ENCODE measurements around the gene GALNT9.

GALNT9 gene

DNA sequence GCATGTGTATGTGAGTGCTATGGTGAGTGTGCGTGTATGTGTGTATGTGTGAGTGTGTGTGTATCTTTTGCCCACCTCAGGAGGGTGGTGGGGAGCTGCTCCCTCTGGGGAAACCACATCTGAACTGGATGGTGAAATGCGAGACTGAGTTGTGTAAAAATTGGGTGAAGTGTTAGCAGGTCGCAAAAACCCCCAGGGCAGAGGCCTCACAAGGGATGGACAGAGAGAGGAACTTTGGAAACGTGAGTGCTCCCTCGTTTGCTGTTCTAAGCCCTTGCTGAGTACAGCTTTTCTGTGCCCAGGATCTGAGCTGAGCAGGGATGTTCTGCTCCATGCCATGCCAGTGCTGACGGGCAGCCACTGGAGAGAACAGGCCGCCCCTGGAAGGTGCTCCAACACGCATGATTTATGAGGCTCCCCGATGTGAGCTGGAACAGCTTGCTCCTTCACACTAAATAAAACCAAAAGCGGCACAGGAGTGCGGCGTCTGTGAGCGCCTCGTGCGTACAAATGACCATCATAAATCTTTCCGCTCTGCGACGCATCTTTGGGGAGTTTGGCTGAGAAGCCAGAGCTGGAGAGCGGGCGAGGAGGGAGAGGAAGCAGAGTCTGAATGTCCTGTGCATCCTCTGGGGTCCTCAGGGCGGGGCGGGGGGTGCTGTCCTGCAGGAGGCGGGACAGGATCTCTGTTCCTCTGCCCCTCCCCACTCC, 14.1 kb upstream of the GALNT9 start:
- no peak for DNase-seq

DNA sequence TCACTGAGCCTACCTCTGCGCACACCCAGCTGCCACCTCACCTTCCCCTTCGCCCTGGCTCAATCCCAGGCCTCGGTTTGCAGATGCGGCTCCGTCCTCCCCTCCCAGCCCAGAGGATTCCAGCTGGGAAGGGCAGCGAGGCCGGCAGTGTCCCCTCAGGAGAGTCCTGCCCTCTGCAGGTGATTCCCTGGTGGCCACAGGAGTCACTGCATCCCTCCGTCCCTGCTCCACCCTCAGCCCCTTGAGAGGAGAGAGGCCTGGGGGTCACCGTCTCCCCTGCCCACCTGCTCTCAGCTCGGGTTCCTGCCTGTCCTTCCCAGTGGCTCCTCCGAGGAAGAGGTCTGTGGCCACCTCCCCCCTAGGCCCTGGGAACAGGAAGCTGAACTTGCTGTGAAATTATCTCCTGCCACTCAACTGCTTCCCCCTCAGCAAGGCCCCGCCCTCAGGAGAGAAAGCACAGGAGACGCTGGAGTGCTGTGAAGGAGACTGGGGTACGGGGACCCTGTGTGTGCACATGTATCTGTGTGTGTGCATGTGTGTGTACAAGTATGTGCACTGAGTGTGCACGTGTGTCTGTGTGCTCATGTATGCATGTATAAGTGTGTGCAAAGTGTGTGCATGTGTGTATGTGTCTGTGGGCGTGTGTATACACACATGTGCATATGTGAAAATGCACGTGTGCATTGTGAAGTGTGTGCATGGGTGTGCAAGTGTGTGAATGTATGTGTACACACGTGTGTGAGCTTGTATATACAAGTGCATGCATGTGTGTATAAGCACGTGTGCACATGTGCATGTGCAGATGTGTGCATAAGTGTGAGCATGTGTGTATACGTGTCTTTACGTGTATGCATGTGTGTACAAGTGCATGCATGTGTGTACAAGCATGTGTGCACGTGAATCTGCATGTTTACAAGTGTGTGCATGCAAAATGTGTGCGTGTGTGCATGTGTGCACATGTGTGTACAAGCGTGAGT, 13.2 kb upstream of the GALNT9 start:
- no peak for DNase-seq

DNA sequence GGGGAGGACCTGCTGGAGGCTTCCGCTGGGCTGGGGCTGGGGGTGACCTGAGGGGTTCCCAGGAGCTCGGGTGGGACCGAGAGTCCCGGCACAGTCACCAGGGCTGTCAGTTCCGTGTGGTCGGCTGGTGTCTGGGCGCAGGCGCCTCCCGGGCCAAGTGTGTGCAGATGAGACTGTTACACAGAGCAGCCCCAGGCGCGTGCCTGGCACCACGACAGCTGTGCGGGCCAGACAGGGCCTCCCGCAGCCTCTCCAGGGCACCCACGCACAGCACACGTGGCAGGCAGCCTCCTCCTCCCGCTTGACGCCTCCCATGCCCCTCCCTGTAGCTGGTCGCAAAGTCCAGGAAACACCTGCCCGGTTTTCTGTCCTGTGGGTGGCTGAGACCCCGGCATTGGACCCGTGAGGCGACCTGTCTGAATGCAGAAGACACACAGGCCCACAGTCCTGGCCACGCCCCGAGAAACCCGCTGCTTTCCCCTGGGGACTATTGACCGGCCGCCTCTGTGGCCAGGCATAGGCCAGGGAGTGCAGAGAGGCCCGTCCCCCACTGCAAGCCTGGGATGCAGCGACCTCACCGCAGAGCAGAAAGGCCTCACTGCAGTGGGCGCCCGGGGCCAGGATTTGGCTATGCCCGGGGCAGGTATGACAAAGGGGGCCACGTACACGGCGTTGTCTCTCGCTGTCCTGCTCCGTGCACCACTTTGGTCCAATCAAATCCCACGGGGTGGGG, 12.1 kb upstream of the GALNT9 start:
- DNase-seq = no peak

DNA sequence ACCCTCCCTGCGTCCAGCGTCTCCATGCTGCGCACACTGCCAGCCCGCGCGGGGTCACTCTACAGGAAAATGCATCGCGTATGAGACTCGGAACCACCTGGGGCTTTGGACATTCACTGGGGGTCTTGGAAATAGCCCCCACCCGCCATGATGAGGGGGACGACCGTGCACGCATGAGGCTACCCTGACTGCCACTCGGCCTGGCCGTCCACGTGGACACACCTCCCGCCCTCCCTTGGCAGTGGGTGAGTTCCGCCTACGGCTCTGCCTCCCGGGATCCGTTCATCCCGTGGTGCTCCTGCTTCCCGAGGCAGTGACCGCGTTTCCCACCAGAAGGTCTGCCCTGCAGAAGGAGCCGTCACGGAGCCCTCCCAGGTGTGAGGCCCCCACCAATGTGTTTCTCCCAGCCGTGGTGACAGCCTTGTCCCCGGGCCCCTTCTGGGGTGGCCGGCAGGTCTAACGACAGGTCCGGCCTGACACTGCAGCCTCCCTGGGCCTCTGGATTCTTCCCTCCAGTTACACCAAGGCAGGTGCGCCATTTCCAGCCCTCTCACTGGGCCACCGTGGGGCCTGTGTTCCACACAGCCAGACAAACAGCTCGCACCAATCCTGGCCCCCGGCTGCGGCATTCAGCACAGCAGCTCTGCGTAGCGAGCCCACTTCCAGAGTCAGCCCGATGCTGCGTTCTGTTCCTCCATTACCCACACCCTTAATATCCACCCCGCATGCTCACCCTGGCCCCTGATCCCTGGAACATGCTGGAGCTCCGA, 11.1 kb upstream of the GALNT9 start:
- DNase-seq = no peak

DNA sequence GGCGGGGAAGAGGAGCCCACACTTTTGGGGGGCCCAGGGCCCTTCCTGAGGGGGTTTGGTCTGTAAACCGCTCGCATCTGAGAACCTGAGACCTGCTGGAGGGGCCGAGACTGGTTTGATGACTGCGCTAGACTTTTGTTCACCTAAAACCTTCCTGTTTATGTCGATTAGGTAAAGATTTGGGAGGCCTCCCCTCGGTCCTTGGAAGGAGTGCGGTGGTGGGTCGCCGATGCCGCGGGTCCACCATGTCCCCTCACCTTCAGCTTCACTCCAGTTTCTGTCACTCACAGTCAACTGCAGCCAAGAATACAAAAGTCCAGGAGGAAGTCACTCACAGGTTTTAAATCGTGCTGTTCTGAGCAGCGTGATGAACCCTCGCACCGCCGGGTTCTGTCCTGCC, 10.5 kb upstream of the GALNT9 start:
- no peak for DNase-seq

DNA sequence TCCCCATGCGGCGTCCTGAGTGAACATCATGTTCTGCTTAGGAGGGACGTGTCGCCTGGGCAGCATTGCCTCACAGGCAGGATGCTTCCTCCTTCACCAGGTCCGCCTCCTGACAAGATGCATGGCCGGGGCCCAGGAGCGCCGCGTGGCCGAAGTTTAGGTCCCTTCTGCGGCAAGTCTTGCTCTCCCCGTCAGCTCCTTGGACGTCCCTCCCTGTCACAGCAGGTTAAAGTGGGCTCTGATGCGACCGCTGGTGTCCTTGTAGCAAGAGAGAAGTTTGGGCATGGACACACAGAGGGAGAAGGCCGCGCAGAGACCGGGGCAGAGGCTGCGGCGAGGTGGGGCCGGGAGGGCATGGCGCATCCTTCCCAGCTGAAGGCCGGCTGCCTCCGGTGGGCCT, 9.4 kb upstream of the GALNT9 start:
- no peak for DNase-seq

DNA sequence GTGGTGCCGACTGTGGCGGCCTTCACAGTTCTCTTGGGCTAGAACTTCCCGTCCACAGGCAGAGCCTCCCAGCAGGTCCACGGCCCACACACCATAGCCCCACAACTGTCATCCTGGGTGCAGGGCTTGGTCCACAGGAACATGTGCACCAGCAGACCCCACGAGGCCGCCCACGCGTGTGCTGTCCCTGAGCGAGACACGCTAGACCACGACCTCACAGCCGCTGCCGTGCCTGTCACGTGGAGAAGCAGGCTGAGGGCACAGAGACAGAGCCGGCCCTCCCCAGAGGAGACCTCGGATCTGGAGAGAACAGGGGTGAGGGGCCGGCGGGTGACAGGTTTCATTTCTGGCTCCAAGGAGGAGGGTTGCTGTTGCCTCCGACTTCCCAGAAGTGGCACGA, 8.9 kb upstream of the GALNT9 start:
- DNase-seq = no peak

DNA sequence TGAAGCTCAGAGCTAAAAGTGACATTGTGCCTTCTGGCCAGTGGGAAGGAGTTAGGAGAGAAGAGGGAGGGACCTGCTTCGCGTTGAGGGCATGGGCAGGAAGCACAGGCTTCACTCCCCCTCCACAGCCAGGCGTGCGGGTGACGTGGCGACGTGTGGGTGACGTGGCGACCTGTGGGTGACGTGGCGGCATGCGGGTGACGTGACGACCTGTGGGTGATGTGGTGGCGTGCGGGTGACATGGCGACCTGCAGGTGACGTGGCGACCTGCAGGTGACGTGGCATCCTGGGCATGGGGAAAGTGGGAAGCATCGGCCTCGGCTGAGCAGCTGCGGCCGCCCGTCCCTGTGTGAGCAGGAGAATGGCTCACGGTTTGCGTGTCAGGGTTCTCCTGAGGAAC, 8.2 kb upstream of the GALNT9 start:
- no peak for DNase-seq

DNA sequence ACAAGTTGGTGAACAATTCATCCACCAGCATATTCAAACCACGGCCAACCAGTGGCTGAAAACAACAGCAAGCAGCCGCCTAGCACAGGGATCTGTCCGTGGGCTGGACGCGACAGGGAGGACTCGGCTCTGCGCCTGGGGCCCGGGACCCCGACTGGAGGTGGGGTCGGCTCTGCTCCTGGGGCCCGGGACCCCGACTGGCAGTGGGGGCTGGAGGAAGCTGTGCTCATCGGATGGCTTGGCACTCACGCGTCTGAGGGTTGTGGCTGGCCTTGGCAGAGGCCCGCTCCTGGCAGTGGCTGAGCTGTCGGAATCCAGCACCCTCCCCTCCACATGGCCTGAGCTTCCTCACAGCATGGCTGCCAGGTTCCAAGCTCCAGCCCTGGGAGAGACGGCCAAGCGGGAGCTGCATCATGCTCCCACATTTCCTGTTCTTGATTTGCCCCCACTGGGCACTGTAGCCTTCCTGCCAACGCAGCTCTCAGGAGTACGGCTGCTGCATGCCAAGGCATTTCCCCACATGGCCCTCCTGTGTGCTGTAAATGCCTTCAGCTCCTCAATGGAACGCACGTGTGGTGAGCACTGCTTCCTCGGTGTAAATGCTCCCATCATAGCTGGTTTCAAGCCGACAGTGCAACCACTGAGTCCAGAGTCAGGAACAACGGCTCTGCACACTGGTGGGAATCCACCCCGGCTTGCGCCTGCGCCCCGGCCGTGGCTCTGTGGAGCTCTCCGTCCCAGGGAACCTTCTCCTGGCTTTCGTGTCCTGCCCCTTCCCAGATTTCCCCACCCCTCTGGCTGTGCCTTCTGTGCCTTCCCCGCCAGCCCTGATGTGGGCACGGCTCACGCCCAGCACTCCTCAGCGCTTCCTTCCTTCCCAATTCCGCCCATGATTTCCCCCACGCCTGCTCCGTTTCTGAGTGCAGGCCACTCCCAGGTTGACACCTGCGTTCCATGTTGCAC, 7.3 kb upstream of the GALNT9 start:
- DNase-seq = no peak

DNA sequence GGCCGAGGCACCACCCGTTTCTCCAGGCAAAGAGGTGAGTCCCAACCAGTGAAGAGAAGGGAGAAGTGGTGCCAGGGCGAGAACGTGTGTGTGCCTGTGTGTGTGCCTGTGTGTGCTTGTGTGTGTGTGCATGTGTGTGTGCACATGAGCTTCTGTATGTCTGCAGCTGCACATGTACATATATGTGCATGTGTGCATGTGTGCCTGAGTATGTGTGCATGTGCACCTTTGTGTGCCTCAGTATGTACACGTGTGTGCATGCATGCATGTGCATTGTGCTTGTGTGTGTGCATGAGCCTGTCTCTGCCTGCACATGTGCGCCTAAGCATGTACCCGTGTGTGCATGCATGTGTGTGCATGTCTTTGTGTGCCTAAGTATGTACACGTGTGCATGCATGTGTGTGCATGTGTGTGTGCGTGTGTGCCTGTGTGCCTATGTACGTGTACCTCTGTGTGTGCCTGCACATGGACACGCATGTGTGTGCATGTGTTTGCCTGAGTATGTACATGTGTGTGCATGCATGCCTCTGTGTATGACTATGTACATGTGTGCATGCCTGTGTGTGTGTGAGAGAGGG, 5.9 kb upstream of the GALNT9 start:
- DNase-seq = no peak

DNA sequence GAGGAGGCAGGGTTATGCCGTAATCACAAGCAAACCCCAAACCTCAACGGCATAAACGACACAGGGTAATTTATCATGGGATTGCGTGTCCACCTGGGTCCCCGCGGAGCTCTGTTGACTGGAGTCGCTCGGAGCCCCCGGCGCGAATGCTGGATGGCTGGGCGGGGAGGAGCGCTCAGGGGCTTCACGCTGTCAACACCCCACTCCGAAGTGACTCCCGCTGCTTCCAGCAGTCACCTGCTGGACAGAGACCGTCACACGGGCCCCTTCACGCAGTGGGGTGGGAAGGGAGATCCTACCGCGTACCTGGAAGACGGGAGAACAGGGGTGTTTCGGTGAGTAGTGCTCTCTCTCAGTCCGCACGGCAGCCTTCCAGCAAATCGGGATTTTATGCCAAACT, 4.4 kb upstream of the GALNT9 start:
- no peak for DNase-seq

DNA sequence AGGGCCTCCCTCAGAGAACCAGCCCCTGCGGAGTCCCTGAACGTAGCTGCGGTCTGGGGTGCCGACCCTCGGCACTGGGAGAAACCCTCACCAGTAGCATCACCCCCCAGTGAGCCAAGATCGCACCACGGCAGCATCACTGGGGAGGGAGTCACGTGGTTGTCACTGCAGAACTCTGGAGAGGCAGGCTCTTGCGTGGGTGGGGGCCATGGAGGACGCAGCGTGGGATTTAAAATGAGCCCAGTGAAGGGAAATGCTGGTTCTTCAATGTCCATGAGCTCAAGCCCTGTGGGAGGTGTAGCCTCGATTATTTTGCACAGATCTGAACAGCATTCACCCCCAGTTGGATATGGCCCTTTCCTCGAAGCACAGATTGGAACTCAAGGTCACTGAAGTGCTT, 3.9 kb upstream of the GALNT9 start:
- no peak for DNase-seq

DNA sequence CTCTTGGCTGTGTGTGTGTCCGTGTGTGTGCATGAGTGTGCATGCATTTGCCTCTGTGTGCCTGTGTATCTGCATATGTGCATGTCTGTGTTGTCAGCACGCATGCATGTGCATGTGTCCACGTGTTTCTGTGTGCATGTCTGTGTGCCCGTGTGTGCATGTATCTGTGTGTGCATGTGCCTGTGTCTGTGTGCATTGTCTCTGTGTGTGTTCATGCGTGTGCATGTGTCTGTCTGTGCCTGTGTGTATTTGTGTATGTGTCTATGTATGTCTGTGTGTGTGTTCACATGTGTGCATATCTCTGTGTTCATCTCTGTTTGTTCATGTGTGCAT, 1.1 kb upstream of the GALNT9 start:
- DNase-seq = no peak

DNA sequence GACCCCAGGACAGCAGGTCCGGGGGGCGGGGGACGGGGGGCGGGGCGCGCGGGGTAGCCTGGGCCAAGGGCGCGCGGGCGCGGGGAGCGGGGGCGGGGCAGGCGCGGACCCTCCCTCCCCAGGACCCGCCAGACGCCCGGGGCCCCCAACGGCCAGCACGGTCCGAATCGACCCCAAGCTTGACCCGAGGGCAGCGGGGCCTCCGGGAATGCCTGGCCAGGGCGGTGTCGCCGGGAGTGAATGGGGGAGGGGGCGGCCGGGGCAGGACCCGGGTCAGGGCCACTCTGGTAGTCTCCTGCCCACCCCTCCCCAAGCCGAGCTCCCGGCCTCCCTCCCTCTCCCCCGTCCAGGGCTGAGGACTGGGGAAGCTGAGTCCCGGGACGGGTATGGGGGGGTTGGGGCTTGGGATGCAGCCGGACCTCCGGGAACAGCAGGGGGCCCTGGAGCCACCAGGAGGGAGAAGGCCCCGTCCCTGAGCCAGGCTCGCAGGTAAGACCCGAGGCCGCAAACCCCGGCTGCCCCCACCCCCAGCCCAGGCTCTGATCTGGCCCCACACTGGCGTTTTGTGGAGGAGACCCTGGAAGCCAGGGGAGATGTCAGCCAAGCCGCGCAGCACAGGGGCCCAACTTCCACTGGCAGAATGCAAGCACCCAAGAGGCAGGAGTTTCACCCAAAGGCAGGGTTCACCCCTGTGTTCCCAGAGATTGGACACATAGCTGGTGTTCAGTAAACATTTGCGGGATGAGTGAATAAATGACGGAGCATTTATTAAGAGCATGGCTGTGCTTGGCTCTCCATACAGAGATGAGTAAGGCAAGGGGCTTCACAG, 545 bp upstream of the GALNT9 start:
- no peak for DNase-seq

DNA sequence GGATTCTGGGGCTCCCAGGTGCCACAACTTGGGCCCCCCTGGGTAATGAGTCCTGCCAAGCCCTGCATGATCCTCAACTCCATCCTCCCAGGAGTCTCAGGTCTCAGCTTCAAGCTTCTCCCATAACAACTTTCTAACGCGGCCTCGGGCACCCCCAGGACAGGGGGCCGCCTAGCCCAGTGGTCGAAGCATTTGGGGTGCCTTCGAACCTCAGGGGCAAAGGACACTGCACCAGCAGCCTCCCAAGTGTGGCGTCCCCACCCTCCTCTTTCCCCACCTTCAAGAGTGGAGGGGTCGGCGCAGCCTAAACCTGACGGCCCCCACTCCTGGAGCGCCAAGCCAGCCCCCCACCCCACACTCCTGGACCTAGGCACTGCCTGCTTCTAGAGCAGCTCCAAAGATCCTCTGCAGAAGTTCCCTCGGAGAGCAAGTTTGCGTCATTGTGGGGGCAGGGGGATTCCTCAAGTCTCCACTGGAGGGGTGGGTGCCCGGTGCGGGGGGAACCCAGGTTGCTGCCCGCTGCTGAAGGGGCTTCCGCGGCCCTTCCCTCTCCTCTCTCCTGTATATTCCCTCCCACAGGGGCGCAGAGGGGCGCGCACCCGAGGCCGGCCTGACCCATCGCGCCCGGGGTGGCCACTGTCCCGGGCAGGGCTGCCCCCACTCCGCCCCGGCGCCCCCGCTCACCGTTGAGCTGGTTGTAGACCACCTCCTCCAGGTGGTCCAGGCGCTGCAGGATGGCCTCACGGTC, 933 bp downstream of the GALNT9 start:
- DNase-seq = no peak

DNA sequence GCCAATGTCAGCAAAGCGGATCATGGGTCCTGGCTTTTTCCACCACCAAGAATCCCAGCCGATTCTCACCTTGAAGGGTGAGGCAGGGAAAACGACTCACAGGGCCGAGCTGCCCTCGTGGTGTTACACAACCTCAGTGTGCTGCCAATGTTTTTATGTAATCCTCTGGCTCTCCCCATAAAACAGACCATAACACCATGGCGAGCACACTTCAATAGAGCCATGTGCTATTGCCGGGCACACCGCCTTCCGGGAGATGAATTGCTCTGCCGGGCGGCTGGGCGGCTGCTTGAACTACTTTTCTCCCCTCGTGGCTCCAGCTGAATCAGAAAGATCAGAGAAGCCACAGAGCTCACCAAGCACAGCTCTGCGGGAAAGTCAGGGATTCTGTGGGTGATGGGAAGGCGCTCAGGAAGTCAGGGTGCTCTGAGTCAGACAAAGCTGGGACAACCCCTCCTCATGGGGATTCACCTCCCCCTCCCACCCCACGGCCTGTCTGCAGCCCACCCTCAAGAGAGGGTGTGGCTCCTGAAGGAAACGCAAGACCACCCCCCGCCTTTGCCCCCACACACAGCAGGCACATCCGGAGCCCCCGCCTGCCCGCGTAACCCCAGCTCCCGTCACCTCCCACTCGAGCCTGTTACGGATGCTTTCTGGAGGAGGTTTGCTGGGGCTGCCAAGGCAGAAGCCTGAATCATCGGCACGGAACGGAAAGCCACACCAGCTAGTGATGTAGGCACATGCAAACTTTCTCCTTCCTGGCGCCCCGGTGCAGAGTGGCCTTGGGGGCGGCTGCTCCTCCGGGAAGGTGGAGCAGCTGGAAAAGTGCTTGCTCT, 1.8 kb downstream of the GALNT9 start:
- no peak for DNase-seq

DNA sequence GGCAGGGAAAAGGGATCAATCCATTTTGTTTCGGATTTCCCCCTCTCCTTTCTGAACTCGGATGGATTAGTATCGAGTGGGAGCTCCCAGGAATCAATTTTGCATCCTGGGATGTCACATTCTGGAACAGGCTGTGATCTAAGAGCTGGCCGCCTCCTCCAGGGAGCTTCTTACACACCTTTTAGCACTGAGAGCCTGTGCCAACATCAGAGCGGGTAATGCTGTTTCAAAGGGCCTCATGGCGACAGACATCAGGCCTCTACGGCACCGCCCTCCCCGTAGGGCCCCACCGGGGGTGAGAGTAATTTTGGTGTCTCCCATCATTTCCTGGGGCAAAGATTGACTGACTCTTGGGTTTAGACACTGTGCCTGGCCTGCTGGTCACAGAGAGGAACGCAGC, 2.7 kb downstream of the GALNT9 start:
- no peak for DNase-seq

DNA sequence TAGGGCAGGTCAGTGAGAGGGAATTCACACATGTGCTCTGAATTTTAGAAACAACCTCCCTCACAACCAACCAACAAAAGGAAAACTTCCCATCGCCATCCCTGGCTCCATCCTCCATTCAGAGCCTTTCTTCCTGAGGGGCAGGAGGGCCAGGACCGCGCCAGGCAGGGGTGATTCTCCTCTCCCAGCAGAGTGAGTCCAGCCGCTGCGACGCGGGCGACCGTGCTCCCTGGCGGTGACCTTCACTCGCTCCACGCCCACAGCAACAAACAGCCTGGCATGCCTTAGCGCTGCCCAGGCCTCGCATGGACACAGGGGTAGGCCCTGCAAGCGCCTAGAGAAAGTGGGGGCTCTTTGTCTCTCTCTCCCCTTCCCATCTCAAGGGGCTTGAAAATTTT, 3.7 kb downstream of the GALNT9 start:
- no peak for DNase-seq

Data from effector CD4-positive, alpha-beta T cell (primary cell).